ENCODE data around the gene TFAM. TPM values are rescaled to one million over a fixed set of nuclear protein-coding genes. Genes with fewer than 3 reads are reported as not detected.
A peak's percentile ranks its signal among the peaks of the same experiment; 100 is the strongest.

Gene TFAM
- total RNA-seq, 1 experiment from 2014 or later, result 74.4 TPM

DNA sequence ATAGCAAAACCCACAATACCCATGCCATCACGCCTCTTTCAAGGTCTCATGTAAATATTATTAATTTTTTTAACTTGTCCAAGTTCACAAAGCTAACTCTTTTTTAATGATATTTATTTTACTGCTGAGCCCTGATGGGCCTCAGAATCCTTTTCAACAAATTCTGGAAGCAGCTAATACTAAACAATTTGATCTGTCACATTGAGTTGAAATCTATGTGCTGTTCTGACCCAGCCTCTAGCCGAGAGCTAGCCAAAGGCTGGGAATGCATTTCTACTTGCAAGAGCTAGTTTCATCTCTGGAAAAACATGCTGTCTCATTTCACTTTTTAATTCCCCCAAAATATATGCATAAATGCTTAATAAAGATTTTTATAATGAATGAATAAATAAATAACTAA is 47.9 kb downstream of the TFAM start (continued):
- TF ChIP-seq, protein P1, sequence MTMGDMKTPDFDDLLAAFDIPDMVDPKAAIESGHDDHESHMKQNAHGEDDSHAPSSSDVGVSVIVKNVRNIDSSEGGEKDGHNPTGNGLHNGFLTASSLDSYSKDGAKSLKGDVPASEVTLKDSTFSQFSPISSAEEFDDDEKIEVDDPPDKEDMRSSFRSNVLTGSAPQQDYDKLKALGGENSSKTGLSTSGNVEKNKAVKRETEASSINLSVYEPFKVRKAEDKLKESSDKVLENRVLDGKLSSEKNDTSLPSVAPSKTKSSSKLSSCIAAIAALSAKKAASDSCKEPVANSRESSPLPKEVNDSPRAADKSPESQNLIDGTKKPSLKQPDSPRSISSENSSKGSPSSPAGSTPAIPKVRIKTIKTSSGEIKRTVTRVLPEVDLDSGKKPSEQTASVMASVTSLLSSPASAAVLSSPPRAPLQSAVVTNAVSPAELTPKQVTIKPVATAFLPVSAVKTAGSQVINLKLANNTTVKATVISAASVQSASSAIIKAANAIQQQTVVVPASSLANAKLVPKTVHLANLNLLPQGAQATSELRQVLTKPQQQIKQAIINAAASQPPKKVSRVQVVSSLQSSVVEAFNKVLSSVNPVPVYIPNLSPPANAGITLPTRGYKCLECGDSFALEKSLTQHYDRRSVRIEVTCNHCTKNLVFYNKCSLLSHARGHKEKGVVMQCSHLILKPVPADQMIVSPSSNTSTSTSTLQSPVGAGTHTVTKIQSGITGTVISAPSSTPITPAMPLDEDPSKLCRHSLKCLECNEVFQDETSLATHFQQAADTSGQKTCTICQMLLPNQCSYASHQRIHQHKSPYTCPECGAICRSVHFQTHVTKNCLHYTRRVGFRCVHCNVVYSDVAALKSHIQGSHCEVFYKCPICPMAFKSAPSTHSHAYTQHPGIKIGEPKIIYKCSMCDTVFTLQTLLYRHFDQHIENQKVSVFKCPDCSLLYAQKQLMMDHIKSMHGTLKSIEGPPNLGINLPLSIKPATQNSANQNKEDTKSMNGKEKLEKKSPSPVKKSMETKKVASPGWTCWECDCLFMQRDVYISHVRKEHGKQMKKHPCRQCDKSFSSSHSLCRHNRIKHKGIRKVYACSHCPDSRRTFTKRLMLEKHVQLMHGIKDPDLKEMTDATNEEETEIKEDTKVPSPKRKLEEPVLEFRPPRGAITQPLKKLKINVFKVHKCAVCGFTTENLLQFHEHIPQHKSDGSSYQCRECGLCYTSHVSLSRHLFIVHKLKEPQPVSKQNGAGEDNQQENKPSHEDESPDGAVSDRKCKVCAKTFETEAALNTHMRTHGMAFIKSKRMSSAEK (CRISPR knock-in tag; IDR thresholded peaks at IDR 0.05; ENCODE audit: borderline replicate concordance), result no peak
- no peak for TF ChIP-seq FOXP1 (CRISPR knock-in tag; IDR thresholded peaks at IDR 0.05; ENCODE audit: borderline replicate concordance)

DNA sequence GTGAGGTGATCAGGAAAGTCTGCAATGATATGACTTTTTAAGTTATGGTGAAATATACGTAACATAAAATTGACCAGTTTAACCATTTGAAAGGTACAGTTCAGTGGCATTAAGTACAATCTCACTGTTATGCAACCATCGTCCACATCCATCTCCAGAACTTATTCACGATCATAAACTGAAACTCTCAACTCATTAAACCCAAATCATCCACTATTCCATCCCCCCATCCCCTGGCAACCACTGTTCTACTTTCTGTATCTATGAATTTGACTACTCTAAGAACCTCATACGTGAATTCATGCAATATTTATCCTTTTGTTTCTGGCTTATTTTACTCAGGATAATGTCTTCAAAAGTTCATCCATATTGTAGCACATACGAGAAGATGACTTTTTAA is 48.4 kb downstream of the TFAM start:
- CTCF ChIA-PET, result no interaction called here
- ATAC-seq, result no peak
- H3K4me1 Mint-ChIP-seq, result peaks cover 21% of the 10 kb centered on the region

DNA sequence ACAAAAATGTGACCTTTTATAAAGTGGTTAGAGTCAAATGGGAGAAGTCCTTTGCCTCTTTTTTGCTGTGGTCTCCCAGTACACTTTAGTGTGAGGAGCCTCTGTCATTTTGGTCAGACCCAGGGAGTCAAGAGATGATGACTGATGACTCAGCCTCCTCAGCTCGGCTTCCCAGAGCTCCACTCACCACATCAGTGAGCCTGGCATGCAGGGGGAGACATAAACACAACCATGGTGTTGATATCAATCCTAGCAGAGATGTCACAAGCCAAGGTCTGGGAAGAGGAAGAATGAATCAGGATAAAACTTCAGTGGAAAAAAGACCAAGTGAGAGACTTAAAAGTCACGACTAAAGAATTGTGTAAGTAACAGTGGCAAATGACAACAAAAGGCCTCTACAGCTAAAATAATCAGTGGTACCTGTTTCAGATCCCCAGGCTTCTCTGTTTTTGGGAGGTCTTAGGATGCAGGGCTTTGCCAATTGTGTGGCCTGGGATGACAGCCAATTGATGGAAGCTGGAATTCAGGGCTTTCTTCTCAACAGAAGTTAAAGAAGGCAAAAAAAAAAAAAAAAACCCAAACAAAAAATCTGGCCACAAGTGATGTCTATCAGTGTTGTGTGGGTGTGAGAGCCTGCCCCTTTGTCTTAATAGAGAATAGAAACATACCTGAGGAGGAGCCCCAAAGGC is 50.2 kb downstream of the TFAM start:
- H3K4me1 Mint-ChIP-seq, result peaks cover 21% of the 10 kb centered on the region
- ATAC-seq, result peak; percentile 78
- CTCF ChIA-PET, result interaction anchor here (0.6 to 1.2 kb wide), 5 partner anchors 21 to 1665 kb away, joined by 3 to 8 read pairs (median 3); partner anchors contain the start of gene TFAM
- peak overlapping the region; percentile 72; the same call in 1 of the 2 replicates for H3K27ac Mint-ChIP-seq
- no peak for DNase-seq (ENCODE audit: low spot score)
- H3K36me3 Mint-ChIP-seq, result peaks cover 6% of the 10 kb centered on the region
- no peaks in the 10 kb centered on the region for H3K27me3 Mint-ChIP-seq (ENCODE audit: low read depth)
- POLR2A ChIA-PET, result interaction anchor here (0.7 kb wide), 1 partner anchor 38 kb away, joined by 3 read pairs; no protein-coding TSS in a partner anchor
- peaks cover 15% of the 10 kb centered on the region for H3K9me3 Mint-ChIP-seq
- TF ChIP-seq, protein P2, sequence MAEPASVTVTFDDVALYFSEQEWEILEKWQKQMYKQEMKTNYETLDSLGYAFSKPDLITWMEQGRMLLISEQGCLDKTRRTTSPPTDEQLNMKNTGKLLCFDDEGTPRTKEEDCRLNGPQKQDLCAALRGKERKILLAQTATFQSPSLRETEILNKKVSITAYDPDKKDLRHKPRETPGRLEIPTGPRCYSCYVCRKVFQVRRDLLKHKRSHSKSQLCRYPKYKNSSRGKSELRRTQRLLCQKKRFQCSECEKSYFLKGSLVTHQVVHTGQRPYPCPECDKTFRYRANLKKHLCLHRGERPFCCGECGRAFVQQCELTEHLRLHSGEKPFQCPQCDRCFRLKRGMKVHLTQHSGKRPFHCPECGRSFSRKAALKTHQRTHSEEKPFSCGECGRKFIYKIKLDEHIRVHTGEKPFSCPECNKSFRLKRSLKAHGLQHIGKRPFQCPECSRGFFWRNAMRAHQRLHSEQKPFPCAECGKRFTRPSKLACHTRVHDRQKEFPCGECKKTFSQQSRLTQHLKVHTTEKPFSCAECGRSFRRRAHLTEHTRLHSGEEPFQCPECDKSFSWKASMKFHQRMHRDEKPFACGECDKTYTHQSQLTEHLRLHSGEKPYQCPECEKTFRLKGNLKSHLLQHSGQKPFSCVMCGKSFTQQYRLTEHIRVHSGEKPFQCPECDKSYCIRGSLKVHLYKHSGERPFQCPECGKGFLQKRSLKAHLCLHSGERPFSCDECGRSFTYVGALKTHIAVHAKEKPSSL (CRISPR knock-in tag; conservative IDR thresholded peaks at IDR 0.05), result no peak
- TF ChIP-seq, protein P3, sequence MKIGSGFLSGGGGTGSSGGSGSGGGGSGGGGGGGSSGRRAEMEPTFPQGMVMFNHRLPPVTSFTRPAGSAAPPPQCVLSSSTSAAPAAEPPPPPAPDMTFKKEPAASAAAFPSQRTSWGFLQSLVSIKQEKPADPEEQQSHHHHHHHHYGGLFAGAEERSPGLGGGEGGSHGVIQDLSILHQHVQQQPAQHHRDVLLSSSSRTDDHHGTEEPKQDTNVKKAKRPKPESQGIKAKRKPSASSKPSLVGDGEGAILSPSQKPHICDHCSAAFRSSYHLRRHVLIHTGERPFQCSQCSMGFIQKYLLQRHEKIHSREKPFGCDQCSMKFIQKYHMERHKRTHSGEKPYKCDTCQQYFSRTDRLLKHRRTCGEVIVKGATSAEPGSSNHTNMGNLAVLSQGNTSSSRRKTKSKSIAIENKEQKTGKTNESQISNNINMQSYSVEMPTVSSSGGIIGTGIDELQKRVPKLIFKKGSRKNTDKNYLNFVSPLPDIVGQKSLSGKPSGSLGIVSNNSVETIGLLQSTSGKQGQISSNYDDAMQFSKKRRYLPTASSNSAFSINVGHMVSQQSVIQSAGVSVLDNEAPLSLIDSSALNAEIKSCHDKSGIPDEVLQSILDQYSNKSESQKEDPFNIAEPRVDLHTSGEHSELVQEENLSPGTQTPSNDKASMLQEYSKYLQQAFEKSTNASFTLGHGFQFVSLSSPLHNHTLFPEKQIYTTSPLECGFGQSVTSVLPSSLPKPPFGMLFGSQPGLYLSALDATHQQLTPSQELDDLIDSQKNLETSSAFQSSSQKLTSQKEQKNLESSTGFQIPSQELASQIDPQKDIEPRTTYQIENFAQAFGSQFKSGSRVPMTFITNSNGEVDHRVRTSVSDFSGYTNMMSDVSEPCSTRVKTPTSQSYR (CRISPR knock-in tag; IDR thresholded peaks at IDR 0.05), result no peak
- no peak for TF ChIP-seq NR2C2 (CRISPR knock-in tag; IDR thresholded peaks at IDR 0.05)
- no peak overlapping the region for H3K4me3 Mint-ChIP-seq

More for the DNA sequence above, 48.4 kb downstream of the TFAM start:
- H3K4me3 Mint-ChIP-seq, result no peak overlapping the region
- TF ChIP-seq GRHL2 (CRISPR knock-in tag; IDR thresholded peaks at IDR 0.05; ENCODE audit: insufficient replicate concordance, severe bottlenecking), result no peak
- no peak for TF ChIP-seq RELA (CRISPR knock-in tag; IDR thresholded peaks at IDR 0.05; ENCODE audit: borderline replicate concordance)
- no peak for TF ChIP-seq TCF7 (CRISPR knock-in tag; IDR thresholded peaks at IDR 0.05; ENCODE audit: low read depth)
- TF ChIP-seq, protein P4, sequence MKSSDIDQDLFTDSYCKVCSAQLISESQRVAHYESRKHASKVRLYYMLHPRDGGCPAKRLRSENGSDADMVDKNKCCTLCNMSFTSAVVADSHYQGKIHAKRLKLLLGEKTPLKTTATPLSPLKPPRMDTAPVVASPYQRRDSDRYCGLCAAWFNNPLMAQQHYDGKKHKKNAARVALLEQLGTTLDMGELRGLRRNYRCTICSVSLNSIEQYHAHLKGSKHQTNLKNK (CRISPR knock-in tag; IDR thresholded peaks at IDR 0.05), result no peak
- no peak for TF ChIP-seq EMX1 (CRISPR knock-in tag; IDR thresholded peaks at IDR 0.05)
- TF ChIP-seq ZNF317 (CRISPR knock-in tag; IDR thresholded peaks at IDR 0.05; ENCODE audit: borderline replicate concordance, low read depth), result no peak
- DNase-seq (ENCODE audit: low spot score), result no peak
- POLR2A ChIA-PET, result no interaction called here
- H3K27ac Mint-ChIP-seq, result no peak overlapping the region
- no peaks in the 10 kb centered on the region for H3K36me3 Mint-ChIP-seq
- H3K9me3 Mint-ChIP-seq, result peaks cover 5% of the 10 kb centered on the region
- H3K27me3 Mint-ChIP-seq (ENCODE audit: low read depth), result no peaks in the 10 kb centered on the region

All from WTC11 (cell line).